Measurements from ENCODE around the gene ADAM19. TPM values are rescaled to one million over a fixed set of nuclear protein-coding genes. Genes with fewer than 3 reads are reported as not detected.

Gene ADAM19
- polyA plus RNA-seq, 1 of the 3 experiments (the other 2 are of a cell fraction) = 46.9 TPM

DNA sequence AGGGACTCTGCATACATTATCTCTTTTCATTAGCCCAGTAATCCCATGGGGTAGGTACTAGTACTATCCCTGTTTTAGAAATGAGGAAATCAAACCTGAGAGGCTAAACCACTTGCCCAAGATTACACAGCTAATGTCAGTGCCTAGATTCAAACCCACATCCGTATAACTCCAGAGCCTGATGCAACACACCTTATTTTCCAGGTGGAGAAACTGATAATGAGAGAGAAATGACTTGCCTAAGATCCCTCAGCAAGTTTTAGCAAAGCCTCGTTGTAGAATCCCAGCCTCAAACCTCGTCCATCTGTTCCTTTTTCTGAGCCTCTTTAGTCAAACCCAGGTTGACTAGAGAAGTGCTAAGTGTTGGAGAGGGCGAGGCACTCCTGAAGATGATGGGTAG, 1.1 kb upstream of the ADAM19 start:
- peaks cover 35% of the 10 kb centered on the region for H3F3A ChIP-seq (replicated peaks; ENCODE audit: insufficient read depth)
- H3K9ac ChIP-seq = peak overlapping the region; percentile 98; the same call in 1 of the 2 replicates
- WGBS (ENCODE audit: low lambda C conversion rate) = 88% methylated on average over 4 of the region's 4 CpGs
- no peaks in the 10 kb centered on the region for H3K9me3 ChIP-seq
- no peak for DNase-seq
- TF ChIP-seq NFIC (IDR thresholded peaks at IDR 0.05; ENCODE audit: borderline replicate concordance) (no peak), NRF1 (IDR thresholded peaks at IDR 0.05; ENCODE audit: low read depth, low read length) (no peak), TCF12 (IDR thresholded peaks at IDR 0.05) (no peak)
- TF ChIP-seq, protein P1, sequence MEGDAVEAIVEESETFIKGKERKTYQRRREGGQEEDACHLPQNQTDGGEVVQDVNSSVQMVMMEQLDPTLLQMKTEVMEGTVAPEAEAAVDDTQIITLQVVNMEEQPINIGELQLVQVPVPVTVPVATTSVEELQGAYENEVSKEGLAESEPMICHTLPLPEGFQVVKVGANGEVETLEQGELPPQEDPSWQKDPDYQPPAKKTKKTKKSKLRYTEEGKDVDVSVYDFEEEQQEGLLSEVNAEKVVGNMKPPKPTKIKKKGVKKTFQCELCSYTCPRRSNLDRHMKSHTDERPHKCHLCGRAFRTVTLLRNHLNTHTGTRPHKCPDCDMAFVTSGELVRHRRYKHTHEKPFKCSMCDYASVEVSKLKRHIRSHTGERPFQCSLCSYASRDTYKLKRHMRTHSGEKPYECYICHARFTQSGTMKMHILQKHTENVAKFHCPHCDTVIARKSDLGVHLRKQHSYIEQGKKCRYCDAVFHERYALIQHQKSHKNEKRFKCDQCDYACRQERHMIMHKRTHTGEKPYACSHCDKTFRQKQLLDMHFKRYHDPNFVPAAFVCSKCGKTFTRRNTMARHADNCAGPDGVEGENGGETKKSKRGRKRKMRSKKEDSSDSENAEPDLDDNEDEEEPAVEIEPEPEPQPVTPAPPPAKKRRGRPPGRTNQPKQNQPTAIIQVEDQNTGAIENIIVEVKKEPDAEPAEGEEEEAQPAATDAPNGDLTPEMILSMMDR (IDR thresholded peaks at IDR 0.05) = no peak
- TF ChIP-seq, protein P2, sequence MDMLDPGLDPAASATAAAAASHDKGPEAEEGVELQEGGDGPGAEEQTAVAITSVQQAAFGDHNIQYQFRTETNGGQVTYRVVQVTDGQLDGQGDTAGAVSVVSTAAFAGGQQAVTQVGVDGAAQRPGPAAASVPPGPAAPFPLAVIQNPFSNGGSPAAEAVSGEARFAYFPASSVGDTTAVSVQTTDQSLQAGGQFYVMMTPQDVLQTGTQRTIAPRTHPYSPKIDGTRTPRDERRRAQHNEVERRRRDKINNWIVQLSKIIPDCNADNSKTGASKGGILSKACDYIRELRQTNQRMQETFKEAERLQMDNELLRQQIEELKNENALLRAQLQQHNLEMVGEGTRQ (IDR thresholded peaks at IDR 0.05; ENCODE audit: borderline replicate concordance, low read depth, low read length) = no peak
- TF ChIP-seq, protein P3, sequence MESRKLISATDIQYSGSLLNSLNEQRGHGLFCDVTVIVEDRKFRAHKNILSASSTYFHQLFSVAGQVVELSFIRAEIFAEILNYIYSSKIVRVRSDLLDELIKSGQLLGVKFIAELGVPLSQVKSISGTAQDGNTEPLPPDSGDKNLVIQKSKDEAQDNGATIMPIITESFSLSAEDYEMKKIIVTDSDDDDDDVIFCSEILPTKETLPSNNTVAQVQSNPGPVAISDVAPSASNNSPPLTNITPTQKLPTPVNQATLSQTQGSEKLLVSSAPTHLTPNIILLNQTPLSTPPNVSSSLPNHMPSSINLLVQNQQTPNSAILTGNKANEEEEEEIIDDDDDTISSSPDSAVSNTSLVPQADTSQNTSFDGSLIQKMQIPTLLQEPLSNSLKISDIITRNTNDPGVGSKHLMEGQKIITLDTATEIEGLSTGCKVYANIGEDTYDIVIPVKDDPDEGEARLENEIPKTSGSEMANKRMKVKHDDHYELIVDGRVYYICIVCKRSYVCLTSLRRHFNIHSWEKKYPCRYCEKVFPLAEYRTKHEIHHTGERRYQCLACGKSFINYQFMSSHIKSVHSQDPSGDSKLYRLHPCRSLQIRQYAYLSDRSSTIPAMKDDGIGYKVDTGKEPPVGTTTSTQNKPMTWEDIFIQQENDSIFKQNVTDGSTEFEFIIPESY (IDR thresholded peaks at IDR 0.05; ENCODE audit: borderline replicate concordance, low read depth) = no peak
- H2AFZ ChIP-seq (ENCODE audit: low read depth) = 0 out of 2 replicates have a peak overlapping the region, but pooled peaks have one; percentile 90
- CTCF ChIA-PET = interaction anchor here (1.0 to 1.6 kb wide), 2 partner anchors 142 to 167 kb away, joined by 3 to 7 read pairs; partner anchors contain the start of gene LSM11
- H3K4me2 ChIP-seq = no peak overlapping the region; the same call in 1 of the 2 replicates
- H3K9me2 ChIP-seq = no peaks in the 10 kb centered on the region
- H3K27ac ChIP-seq (ENCODE audit: low read depth in 2 of 2, low read length in 1 of 2) = peak overlapping the region in 1 of 2 experiments; percentile 93; a peak in 2 of 4 replicates
- H3K27me3 ChIP-seq (ENCODE audit: insufficient read depth) = no peaks in the 10 kb centered on the region
- H3K4me3 ChIP-seq (ENCODE audit: low read depth in 2 of 2, low read length in 1 of 2) = no peak overlapping the region; a peak in 1 of 4 replicates
- no peaks in the 10 kb centered on the region for H4K20me1 ChIP-seq (ENCODE audit: insufficient read depth)
- peaks cover 0 to 8% of the 10 kb centered on the region in 2 experiments for H3K36me3 ChIP-seq (replicated peaks in 1 of 2; ENCODE audit: control insufficient read depth in 1 of 2, insufficient read depth in 2 of 2, low read length in 1 of 2)
- POLR2A ChIA-PET = no interaction called here
- peaks cover 0 to 6% of the 10 kb centered on the region in 2 experiments; a peak in 2 of 4 replicates for H3K4me1 ChIP-seq (ENCODE audit: control insufficient read depth in 1 of 2, insufficient read depth in 2 of 2, low read depth in 1 of 2, low read length in 1 of 2)
- peaks cover 43% of the 10 kb centered on the region for H3K79me2 ChIP-seq (ENCODE audit: insufficient read depth)

DNA sequence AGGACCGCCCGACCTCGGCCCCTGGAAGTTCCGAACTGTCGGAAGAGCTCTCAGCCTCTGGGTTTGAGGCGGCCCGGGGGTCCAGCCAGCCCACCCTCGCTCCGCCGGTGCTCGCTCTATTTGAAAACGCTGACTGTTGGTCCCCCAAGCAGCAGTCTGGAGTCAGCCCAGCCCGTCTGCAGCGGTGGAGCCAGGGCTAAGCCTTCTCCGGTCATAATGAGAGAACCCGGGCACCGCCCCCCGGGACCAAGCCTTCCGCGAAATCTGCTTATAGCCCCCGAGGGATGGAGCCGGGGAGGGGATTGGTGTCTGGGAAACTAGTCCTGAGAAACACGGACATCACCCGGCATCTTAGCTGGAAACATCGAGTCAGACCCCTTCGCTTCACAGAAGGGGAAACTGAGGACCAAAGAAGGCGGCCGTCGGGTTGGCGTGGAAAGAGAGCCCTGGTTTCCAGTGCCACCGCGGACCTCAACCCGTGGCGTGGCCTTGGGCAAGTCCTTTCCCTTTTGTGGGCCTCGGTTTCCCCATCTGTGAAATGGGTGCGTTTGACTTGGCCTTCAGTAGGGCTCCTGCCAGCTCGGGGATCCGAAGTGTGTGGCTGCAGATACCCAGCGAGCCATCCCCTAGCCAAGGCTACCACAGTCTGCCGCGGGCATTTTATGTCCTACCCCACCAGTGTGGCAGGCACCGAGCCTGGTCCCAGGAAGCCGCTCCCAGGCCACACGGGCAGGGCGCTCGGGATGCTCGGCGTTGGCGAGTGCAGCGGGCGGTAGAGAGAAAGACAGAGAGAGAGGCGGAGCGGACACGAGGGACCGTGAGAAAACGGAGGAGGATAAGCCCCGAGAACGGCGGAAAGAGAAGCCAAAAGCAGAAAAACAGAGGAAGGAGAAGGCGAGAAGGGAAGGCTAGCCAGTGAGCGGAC, 857 bp downstream of the ADAM19 start:
- 0 out of 2 replicates have a peak, but pooled peaks cover 5% of the 10 kb centered on the region for H4K20me1 ChIP-seq (ENCODE audit: insufficient read depth)
- 10% methylated on average over 47 of the region's 61 CpGs for WGBS (ENCODE audit: low lambda C conversion rate)
- ChIA-PET POLR2A (no interaction called here), CTCF (interaction anchor here (0.7 to 1.5 kb wide), 3 partner anchors 11 to 246 kb away, joined by 3 to 4 read pairs (median 3); no protein-coding TSS in a partner anchor)
- peak overlapping the region; percentile 98 for H3K4me2 ChIP-seq
- peaks cover 62% of the 10 kb centered on the region for H3K79me2 ChIP-seq (ENCODE audit: insufficient read depth)
- H3K4me1 ChIP-seq (ENCODE audit: control insufficient read depth in 1 of 2, insufficient read depth in 2 of 2, low read depth in 1 of 2, low read length in 1 of 2) = peaks cover 6 to 9% of the 10 kb centered on the region in 2 experiments; a peak in 3 of 4 replicates
- DNase-seq = peak; percentile 74
- H3K27ac ChIP-seq (ENCODE audit: low read depth in 2 of 2, low read length in 1 of 2) = peak overlapping the region; percentile 65 to 93
- H3K27me3 ChIP-seq (ENCODE audit: insufficient read depth) = no peaks in the 10 kb centered on the region
- H3F3A ChIP-seq (replicated peaks; ENCODE audit: insufficient read depth) = peaks cover 50% of the 10 kb centered on the region
- H3K4me3 ChIP-seq (ENCODE audit: low read depth in 2 of 2, low read length in 1 of 2) = peak overlapping the region; percentile 85 to 99
- H3K9ac ChIP-seq = peak overlapping the region; percentile 98
- peaks cover 0 to 22% of the 10 kb centered on the region in 2 experiments for H3K36me3 ChIP-seq (replicated peaks in 1 of 2; ENCODE audit: control insufficient read depth in 1 of 2, insufficient read depth in 2 of 2, low read length in 1 of 2)
- H2AFZ ChIP-seq (ENCODE audit: low read depth) = peak overlapping the region; percentile 90
- TF ChIP-seq, protein P4, sequence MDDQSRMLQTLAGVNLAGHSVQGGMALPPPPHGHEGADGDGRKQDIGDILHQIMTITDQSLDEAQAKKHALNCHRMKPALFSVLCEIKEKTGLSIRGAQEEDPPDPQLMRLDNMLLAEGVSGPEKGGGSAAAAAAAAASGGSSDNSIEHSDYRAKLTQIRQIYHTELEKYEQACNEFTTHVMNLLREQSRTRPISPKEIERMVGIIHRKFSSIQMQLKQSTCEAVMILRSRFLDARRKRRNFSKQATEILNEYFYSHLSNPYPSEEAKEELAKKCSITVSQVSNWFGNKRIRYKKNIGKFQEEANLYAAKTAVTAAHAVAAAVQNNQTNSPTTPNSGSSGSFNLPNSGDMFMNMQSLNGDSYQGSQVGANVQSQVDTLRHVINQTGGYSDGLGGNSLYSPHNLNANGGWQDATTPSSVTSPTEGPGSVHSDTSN (IDR thresholded peaks at IDR 0.05) = no peak
- TF ChIP-seq YY1 (IDR thresholded peaks at IDR 0.05; ENCODE audit: low read depth) (no peak), RCOR1 (IDR thresholded peaks at IDR 0.05; ENCODE audit: low read length) (peak; percentile 56; the same call in 1 of the 2 replicates), RXRA (IDR thresholded peaks at IDR 0.05; ENCODE audit: borderline replicate concordance, low read depth) (no peak), MXI1 (IDR thresholded peaks at IDR 0.05; ENCODE audit: low read depth, low read length) (no peak), ELF1 (IDR thresholded peaks at IDR 0.05) (no peak), TAF1 (IDR thresholded peaks at IDR 0.05; ENCODE audit: borderline replicate concordance, low read depth, low read length) (no peak)
- TF ChIP-seq, protein P5, sequence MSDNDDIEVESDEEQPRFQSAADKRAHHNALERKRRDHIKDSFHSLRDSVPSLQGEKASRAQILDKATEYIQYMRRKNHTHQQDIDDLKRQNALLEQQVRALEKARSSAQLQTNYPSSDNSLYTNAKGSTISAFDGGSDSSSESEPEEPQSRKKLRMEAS (IDR thresholded peaks at IDR 0.05; ENCODE audit: low read depth) = peak; percentile 19; the same call in 1 of the 2 replicates
- TF ChIP-seq, protein P2 (IDR thresholded peaks at IDR 0.05; ENCODE audit: borderline replicate concordance, low read depth, low read length) = no peak
- no peaks in the 10 kb centered on the region for H3K9me2 ChIP-seq
- no peaks in the 10 kb centered on the region for H3K9me3 ChIP-seq

Data from SK-N-SH (cell line).